WTC11 (cell line): ENCODE data around the gene CRADD. TPM values are rescaled to one million over a fixed set of nuclear protein-coding genes. Genes with fewer than 3 reads are reported as not detected.

ENCODE experiments used
- ATAC-seq: fragments of 200-7000 bp; cut with Tn5 transposase; 2 replicates; pipeline ENCODE4 v1.10.0; 2021; ENCODE audit warnings: mild to moderate bottlenecking, moderate library complexity
- CTCF ChIA-PET: fragments of 300-600 bp; sonication (Branson Sonifier 250); formaldehyde crosslinking; loops from one replicate; lab custom pipeline; 2021; ENCODE audit warnings: antibody characterized with exemption; lab: Charles Lee
- POLR2A ChIA-PET: fragments of 350-600 bp; sonication (Branson Sonifier 250); formaldehyde crosslinking; loops from one replicate; lab custom pipeline; 2021; ENCODE audit warnings: antibody characterized with exemption; lab: Charles Lee
- DNase-seq: peaks from one replicate; pipeline ENCODE4 v3.0.0; 2021; ENCODE audit warnings: low spot score
- H3K27ac Mint-ChIP-seq: 2 replicates; pipeline ENCODE4 v1.8.0; 2021; ENCODE audit warnings: mixed read lengths
- H3K27me3 Mint-ChIP-seq: 2 replicates; pipeline ENCODE4 v1.8.0; 2021; ENCODE audit warnings: low read depth, mild to moderate bottlenecking, moderate library complexity, mixed read lengths
- H3K36me3 Mint-ChIP-seq: 2 replicates; pipeline ENCODE4 v1.8.0; 2021; ENCODE audit warnings: mixed read lengths
- H3K4me1 Mint-ChIP-seq: 2 replicates; pipeline ENCODE4 v1.8.0; 2022; ENCODE audit warnings: mixed read lengths
- H3K4me3 Mint-ChIP-seq: 2 replicates; pipeline ENCODE4 v1.8.0; 2021; ENCODE audit warnings: mild to moderate bottlenecking, moderate library complexity, mixed read lengths
- H3K9me3 Mint-ChIP-seq: 2 replicates; pipeline ENCODE4 v1.8.0; 2021; ENCODE audit warnings: mixed read lengths
- EMX1 ChIP-seq: fragments of 250-450 bp; sonication (Bioruptor Pico); IDR thresholded peaks from 2 replicates; pipeline ENCODE4 v1.8.0; 2021; ENCODE audit warnings: mild to moderate bottlenecking
- FOXP1 ChIP-seq: sonication (generic); formaldehyde crosslinking; IDR thresholded peaks from 2 replicates; pipeline ENCODE4 v1.8.0; 2022; ENCODE audit warnings: missing genetic modification reagents, mild to moderate bottlenecking, moderate library complexity, borderline replicate concordance
- JAZF1 ChIP-seq: fragments of 250-450 bp; sonication (Bioruptor Pico); IDR thresholded peaks from 2 replicates; pipeline ENCODE4 v1.9.0; 2021; ENCODE audit warnings: moderate library complexity, mild to moderate bottlenecking, inconsistent platforms
- SOX15 ChIP-seq: fragments of 250-450 bp; sonication (Bioruptor Pico); IDR thresholded peaks from 2 replicates; pipeline ENCODE4 v1.9.0; 2021; ENCODE audit warnings: mild to moderate bottlenecking
- TEAD4 ChIP-seq: sonication (generic); formaldehyde crosslinking; IDR thresholded peaks from 2 replicates; pipeline ENCODE4 v1.8.0; 2022; ENCODE audit warnings: mild to moderate bottlenecking, missing genetic modification reagents
- ZBTB21 ChIP-seq: sonication (generic); formaldehyde crosslinking; IDR thresholded peaks from 2 replicates; pipeline ENCODE4 v1.8.1; 2023; ENCODE audit warnings: mild to moderate bottlenecking, missing genetic modification reagents, borderline replicate concordance
- ZNF138 ChIP-seq: sonication (generic); formaldehyde crosslinking; conservative IDR thresholded peaks from 2 replicates; pipeline ENCODE4 v1.8.1; 2022; ENCODE audit warnings: mild to moderate bottlenecking, moderate library complexity, missing genetic modification reagents
- ZNF263 ChIP-seq: sonication (generic); formaldehyde crosslinking; IDR thresholded peaks from 2 replicates; pipeline ENCODE4 v1.8.1; 2022; ENCODE audit warnings: low read depth, mild to moderate bottlenecking, moderate library complexity, missing genetic modification reagents
- ZNF317 ChIP-seq: sonication (generic); formaldehyde crosslinking; IDR thresholded peaks from 2 replicates; pipeline ENCODE4 v1.8.1; 2023; ENCODE audit warnings: low read depth, mild to moderate bottlenecking, moderate library complexity, missing genetic modification reagents, borderline replicate concordance
- total RNA-seq: library from RNA; stranded (reverse); gene quantifications from 3 replicates; pipeline ENCODE4 v1.2.3, GENCODE V29; 2021
- TF ChIP-seq, protein P1 (sequence below): sonication (generic); formaldehyde crosslinking; IDR thresholded peaks from 2 replicates; pipeline ENCODE4 v1.8.0; 2023; ENCODE audit warnings: missing genetic modification reagents, mild to moderate bottlenecking, borderline replicate concordance
- TF ChIP-seq, protein P2 (sequence below): sonication (generic); formaldehyde crosslinking; IDR thresholded peaks from 2 replicates; pipeline ENCODE4 v1.8.1; 2023; ENCODE audit warnings: mild to moderate bottlenecking, missing genetic modification reagents, moderate library complexity
- TF ChIP-seq, protein P3 (sequence below): fragments of 250-450 bp; sonication (Bioruptor Pico); IDR thresholded peaks from 2 replicates; pipeline ENCODE4 v2.1.2; 2022; ENCODE audit warnings: mild to moderate bottlenecking, moderate library complexity
- TF ChIP-seq, protein P4 (sequence below): fragments of 250-450 bp; sonication (Bioruptor Pico); IDR thresholded peaks from 2 replicates; pipeline ENCODE4 v1.8.0; 2021; ENCODE audit warnings: mild to moderate bottlenecking

The CRADD gene
- total RNA-seq, 1 experiment from 2014 or later = 11.6 TPM

DNA sequence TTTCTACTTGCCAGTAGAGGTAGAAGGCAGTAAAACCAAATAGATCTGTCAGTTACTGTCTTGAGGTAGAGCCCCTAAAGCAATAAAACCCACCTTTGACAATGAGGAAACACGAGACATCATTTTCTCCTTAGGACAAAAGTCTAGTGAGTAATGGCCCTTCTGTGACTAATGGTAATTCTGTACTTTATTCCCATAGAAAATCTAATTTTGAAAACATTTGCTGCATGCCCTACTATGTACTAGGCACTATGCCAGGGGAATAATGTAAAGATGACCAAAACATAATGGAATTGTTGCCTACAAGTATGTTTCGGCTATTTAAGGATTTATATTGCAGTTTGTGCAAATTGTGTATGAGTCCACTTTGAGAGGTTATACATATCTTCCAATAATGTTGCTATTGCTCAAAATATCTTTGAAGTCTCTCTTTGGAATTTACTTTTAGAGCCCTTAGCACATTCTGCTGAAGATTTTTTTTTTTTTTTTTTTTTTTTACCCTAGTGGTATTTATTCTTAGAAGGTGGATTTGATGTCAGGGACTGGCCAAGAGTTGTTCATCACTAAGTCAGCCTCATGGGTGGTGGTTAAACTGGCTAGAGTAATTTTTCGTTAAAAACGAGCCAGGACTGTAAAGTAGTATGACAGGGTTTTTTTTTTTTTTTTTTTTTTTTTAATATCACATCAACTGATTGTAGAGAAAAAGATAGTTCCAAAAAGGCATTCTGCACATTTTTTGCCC is 109.7 kb downstream of the CRADD start (continued):
- TF ChIP-seq, protein P1, sequence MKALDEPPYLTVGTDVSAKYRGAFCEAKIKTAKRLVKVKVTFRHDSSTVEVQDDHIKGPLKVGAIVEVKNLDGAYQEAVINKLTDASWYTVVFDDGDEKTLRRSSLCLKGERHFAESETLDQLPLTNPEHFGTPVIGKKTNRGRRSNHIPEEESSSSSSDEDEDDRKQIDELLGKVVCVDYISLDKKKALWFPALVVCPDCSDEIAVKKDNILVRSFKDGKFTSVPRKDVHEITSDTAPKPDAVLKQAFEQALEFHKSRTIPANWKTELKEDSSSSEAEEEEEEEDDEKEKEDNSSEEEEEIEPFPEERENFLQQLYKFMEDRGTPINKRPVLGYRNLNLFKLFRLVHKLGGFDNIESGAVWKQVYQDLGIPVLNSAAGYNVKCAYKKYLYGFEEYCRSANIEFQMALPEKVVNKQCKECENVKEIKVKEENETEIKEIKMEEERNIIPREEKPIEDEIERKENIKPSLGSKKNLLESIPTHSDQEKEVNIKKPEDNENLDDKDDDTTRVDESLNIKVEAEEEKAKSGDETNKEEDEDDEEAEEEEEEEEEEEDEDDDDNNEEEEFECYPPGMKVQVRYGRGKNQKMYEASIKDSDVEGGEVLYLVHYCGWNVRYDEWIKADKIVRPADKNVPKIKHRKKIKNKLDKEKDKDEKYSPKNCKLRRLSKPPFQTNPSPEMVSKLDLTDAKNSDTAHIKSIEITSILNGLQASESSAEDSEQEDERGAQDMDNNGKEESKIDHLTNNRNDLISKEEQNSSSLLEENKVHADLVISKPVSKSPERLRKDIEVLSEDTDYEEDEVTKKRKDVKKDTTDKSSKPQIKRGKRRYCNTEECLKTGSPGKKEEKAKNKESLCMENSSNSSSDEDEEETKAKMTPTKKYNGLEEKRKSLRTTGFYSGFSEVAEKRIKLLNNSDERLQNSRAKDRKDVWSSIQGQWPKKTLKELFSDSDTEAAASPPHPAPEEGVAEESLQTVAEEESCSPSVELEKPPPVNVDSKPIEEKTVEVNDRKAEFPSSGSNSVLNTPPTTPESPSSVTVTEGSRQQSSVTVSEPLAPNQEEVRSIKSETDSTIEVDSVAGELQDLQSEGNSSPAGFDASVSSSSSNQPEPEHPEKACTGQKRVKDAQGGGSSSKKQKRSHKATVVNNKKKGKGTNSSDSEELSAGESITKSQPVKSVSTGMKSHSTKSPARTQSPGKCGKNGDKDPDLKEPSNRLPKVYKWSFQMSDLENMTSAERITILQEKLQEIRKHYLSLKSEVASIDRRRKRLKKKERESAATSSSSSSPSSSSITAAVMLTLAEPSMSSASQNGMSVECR = no peak
- TF ChIP-seq TEAD4 (CRISPR knock-in tag) (no peak), SOX15 (CRISPR knock-in tag) (no peak), JAZF1 (CRISPR knock-in tag) (no peak), FOXP1 (CRISPR knock-in tag) (no peak), ZNF138 (no peak), ZBTB21 (no peak), ZNF263 (CRISPR knock-in tag) (no peak)
- TF ChIP-seq, protein P2, sequence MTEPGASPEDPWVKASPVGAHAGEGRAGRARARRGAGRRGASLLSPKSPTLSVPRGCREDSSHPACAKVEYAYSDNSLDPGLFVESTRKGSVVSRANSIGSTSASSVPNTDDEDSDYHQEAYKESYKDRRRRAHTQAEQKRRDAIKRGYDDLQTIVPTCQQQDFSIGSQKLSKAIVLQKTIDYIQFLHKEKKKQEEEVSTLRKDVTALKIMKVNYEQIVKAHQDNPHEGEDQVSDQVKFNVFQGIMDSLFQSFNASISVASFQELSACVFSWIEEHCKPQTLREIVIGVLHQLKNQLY (CRISPR knock-in tag) = no peak
- TF ChIP-seq, protein P3, sequence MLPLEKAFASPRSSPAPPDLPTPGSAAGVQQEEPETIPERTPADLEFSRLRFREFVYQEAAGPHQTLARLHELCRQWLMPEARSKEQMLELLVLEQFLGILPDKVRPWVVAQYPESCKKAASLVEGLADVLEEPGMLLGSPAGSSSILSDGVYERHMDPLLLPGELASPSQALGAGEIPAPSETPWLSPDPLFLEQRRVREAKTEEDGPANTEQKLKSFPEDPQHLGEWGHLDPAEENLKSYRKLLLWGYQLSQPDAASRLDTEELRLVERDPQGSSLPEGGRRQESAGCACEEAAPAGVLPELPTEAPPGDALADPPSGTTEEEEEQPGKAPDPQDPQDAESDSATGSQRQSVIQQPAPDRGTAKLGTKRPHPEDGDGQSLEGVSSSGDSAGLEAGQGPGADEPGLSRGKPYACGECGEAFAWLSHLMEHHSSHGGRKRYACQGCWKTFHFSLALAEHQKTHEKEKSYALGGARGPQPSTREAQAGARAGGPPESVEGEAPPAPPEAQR (CRISPR knock-in tag) = no peak

DNA sequence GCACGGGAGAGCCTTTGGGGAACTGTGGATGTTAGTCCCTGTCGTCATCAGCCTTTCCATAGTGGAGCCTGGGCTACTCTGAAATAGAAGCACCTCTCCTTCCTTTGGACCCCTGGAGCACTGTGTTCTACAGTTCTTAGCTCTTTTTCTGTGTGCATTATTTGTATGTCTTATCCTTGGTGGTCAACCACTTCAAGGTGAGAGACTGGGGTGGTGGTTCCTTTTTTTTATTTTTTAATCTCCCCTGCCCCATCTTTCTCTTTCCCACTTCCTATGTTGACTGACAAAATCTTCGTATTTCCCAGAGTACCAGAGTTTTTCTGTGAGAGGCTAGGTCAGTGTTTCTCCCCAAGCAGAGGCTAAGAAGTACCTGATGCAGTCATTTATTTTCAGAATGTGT is 111.7 kb downstream of the CRADD start:
- Mint-ChIP-seq H3K27me3 (no peaks in the 10 kb centered on the region), H3K27ac (no peak overlapping the region), H3K36me3 (peaks cover 3% of the 10 kb centered on the region), H3K4me1 (peaks cover 27% of the 10 kb centered on the region), H3K4me3 (no peak overlapping the region), H3K9me3 (peaks cover 11% of the 10 kb centered on the region)
- ChIA-PET POLR2A (no interaction called here), CTCF (no interaction called here)
- TF ChIP-seq EMX1 (CRISPR knock-in tag) (no peak), ZNF317 (no peak)
- TF ChIP-seq, protein P1 = no peak
- TF ChIP-seq, protein P4, sequence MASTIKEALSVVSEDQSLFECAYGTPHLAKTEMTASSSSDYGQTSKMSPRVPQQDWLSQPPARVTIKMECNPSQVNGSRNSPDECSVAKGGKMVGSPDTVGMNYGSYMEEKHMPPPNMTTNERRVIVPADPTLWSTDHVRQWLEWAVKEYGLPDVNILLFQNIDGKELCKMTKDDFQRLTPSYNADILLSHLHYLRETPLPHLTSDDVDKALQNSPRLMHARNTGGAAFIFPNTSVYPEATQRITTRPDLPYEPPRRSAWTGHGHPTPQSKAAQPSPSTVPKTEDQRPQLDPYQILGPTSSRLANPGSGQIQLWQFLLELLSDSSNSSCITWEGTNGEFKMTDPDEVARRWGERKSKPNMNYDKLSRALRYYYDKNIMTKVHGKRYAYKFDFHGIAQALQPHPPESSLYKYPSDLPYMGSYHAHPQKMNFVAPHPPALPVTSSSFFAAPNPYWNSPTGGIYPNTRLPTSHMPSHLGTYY (CRISPR knock-in tag) = no peak
- DNase-seq (no peak), ATAC-seq (no peak)
